Measurements from ENCODE around the gene CDX2.

GRCh38 chr13:27924529-27925141 is 44.5 kb downstream of the CDX2 start:
- TF ChIP-seq CTCF (IDR thresholded peaks at IDR 0.05; ENCODE audit: low read depth, low read length, poor library complexity, severe bottlenecking) = no peak
- no peak for TF ChIP-seq EZH2phosphoT487 (IDR thresholded peaks at IDR 0.05; ENCODE audit: borderline replicate concordance, low read length)
